ENCODE data around the gene ATP1A1. TPM values are rescaled to one million over a fixed set of nuclear protein-coding genes. Genes with fewer than 3 reads are reported as not detected.

The ATP1A1 gene
- total and polyA plus RNA-seq, 4 donors, result 138 to 216 (median 186) TPM

DNA sequence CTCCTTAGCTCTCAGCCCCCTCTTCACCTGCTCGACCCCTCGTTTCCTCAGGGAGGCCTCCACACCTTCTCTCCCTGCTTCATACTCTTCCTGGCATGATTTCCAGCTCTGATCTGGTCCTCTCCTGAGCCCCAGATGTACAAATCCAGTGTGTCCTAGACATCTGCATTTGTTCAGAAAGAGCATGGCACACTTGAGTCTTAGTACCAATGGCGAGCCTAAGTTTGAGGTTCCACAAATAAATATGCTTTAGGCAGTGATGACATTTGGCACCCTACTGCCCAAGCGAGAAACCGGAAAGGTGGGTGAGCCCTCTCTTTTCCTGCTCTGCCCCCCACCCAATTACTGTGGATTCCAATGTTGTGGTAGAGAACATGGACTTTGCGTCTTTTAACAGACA, 34.0 kb downstream of the ATP1A1 start:
- Histone ChIP-seq H3K4me3 (ENCODE audit: low read length in 2 of 2) (no peak overlapping the region), H3K27ac (ENCODE audit: low read depth in 1 of 2, low read length in 2 of 2) (no peak overlapping the region), H3K36me3 (ENCODE audit: control insufficient read depth in 1 of 2, insufficient read depth in 2 of 2, low read length in 1 of 2) (peaks cover 12 to 21% of the 10 kb centered on the region in 2 donors), H3K27me3 (ENCODE audit: control insufficient read depth in 1 of 2, insufficient read depth in 2 of 2, low read length in 1 of 2) (no peaks in the 10 kb centered on the region), H3K9me3 (ENCODE audit: control insufficient read depth, low read length) (no peaks in the 10 kb centered on the region), H3K4me1 (ENCODE audit: control insufficient read depth in 1 of 2, insufficient read depth in 2 of 2, low read length in 2 of 2) (peaks cover 0 to 2% of the 10 kb centered on the region in 2 donors)
- 90 to 96% methylated on average over 6 of the region's 6 CpGs for WGBS, 2 donors
- intact Hi-C loops (cut with DNase I), result no loop called here
- ATAC-seq (ENCODE audit: low FRiP score) (no peak), DNase-seq (no peak)

GRCh38 chr1:116408193-116408592, 35.1 kb downstream of the ATP1A1 start:
- Histone ChIP-seq H3K9me3 (ENCODE audit: control insufficient read depth, low read length) (no peaks in the 10 kb centered on the region), H3K4me1 (ENCODE audit: control insufficient read depth in 1 of 2, insufficient read depth in 2 of 2, low read length in 2 of 2) (no peaks in the 10 kb centered on the region), H3K27ac (ENCODE audit: low read depth in 1 of 2, low read length in 2 of 2) (no peak overlapping the region), H3K4me3 (ENCODE audit: low read length in 2 of 2) (no peak overlapping the region), H3K36me3 (ENCODE audit: control insufficient read depth in 1 of 2, insufficient read depth in 2 of 2, low read length in 1 of 2) (peaks cover 8 to 13% of the 10 kb centered on the region in 2 donors), H3K27me3 (ENCODE audit: control insufficient read depth in 1 of 2, insufficient read depth in 2 of 2, low read length in 1 of 2) (no peaks in the 10 kb centered on the region)
- WGBS, 2 donors, result 91% methylated on average over 2 of the region's 2 CpGs
- DNase-seq, result no peak
- intact Hi-C loops (cut with DNase I), result no loop called here
- ATAC-seq (ENCODE audit: low FRiP score), result no peak

DNA sequence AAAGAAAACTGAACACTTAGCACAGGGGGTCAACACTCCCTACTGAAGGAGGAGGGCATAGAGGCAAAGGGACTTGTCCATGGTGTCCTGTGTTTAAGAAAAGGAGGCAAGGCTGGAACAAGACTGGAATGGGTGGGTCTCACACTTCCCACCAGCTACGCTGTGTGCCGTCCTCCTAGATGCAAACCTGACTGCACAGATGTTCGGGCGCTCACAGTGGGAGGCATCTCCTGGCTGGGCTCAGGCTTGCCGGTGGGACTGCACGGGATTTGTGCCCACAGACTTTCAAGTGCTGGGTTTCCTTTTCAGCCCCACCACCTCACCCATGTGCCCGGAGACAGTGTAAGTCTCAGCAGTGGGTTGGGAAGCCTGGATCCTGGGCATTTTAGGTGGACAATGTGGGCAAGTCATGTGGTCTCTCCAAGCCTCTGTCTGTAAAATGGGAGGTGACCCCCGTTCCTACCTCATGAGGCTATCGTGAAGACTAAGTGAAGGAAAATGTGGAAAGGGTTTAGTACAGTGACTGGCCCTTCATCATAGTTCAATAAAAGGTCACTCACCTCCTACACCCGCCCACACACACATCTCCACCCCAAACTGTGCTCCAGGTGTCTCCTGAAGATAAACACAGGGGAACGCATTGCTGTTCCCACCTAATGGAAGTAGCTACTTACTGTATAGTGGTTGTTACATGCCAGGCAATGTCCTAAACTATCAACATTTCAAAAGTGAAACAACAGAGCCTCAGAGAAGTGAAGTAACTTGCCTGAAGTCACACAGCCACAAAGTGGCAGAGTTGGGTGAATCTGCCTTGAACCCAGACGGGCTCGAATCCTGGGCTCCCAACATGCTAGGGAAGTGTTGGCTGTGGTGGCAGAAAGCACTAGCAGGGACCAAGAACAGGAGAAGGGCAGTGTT, 36.0 kb downstream of the ATP1A1 start:
- H3K4me1 ChIP-seq (ENCODE audit: control insufficient read depth in 1 of 2, insufficient read depth in 2 of 2, low read length in 2 of 2), result no peaks in the 10 kb centered on the region
- intact Hi-C loops (cut with DNase I), result no loop called here
- no peaks in the 10 kb centered on the region for H3K27me3 ChIP-seq (ENCODE audit: control insufficient read depth in 1 of 2, insufficient read depth in 2 of 2, low read length in 1 of 2)
- no peak for DNase-seq
- H3K9me3 ChIP-seq (ENCODE audit: control insufficient read depth, low read length), result no peaks in the 10 kb centered on the region
- 91 to 95% methylated on average over 13 of the region's 13 CpGs for WGBS, 2 donors
- no peak overlapping the region for H3K27ac ChIP-seq (ENCODE audit: low read depth in 1 of 2, low read length in 2 of 2)
- peaks cover 8 to 10% of the 10 kb centered on the region in 2 donors for H3K36me3 ChIP-seq (ENCODE audit: control insufficient read depth in 1 of 2, insufficient read depth in 2 of 2, low read length in 1 of 2)
- H3K4me3 ChIP-seq (ENCODE audit: low read length in 2 of 2), result no peak overlapping the region
- no peak for ATAC-seq (ENCODE audit: low FRiP score)

- WGBS, 2 donors, result 85 to 89% methylated on average over 8 of the region's 8 CpGs
- Histone ChIP-seq H3K4me3 (ENCODE audit: low read length in 2 of 2) (no peak overlapping the region), H3K27me3 (ENCODE audit: control insufficient read depth in 1 of 2, insufficient read depth in 2 of 2, low read length in 1 of 2) (no peaks in the 10 kb centered on the region), H3K4me1 (ENCODE audit: control insufficient read depth in 1 of 2, insufficient read depth in 2 of 2, low read length in 2 of 2) (no peaks in the 10 kb centered on the region), H3K36me3 (ENCODE audit: control insufficient read depth in 1 of 2, insufficient read depth in 2 of 2, low read length in 1 of 2) (peaks cover 8 to 10% of the 10 kb centered on the region in 2 donors), H3K27ac (ENCODE audit: low read depth in 1 of 2, low read length in 2 of 2) (no peak overlapping the region), H3K9me3 (ENCODE audit: control insufficient read depth, low read length) (no peaks in the 10 kb centered on the region)
- DNase-seq (no peak), ATAC-seq (ENCODE audit: low FRiP score) (no peak)
- intact Hi-C loops (cut with DNase I), result loop anchor here in 1 of 2 donors (10.0 kb wide), 1 partner anchor 75 kb away; no protein-coding TSS in a partner anchor
These were observed 36.7 kb downstream of the ATP1A1 start for GRCh38 chr1:116409751-116410191.

DNA sequence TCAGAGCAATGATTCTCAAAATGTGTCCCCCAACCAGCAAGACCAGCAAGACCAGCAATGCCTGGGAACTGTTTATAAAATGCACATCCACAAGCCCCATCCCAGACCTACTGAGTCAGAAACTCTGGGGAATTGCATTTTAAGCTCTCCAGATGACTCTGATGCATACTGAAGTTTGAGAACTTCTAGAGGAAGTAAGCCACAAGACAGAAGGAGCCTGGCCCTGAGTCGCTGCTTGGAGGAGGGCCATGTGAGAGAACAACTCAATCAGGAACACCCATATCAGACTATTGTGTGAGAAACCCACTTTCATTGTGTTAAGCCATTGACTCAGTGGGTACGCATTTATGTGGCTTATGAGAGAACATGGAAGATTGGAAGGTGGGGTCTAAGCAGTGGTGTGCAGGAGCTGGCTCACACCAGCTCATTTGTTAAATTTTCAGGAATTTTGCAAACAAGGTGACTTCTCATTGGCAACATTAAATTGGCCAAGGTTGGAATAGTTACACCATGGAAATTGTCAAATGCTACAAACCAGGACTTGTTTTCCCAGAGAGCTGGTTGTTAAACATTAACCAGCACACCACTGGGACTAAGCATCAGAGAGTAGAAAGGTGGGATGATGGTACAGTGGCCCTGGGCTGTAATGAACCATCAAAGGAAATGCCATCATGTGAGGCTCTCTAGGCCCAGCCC, 38.9 kb downstream of the ATP1A1 start:
- Histone ChIP-seq H3K4me3 (ENCODE audit: low read length in 2 of 2) (no peak overlapping the region), H3K27ac (ENCODE audit: low read depth in 1 of 2, low read length in 2 of 2) (no peak overlapping the region), H3K27me3 (ENCODE audit: control insufficient read depth in 1 of 2, insufficient read depth in 2 of 2, low read length in 1 of 2) (no peaks in the 10 kb centered on the region), H3K9me3 (ENCODE audit: control insufficient read depth, low read length) (no peaks in the 10 kb centered on the region), H3K36me3 (ENCODE audit: control insufficient read depth in 1 of 2, insufficient read depth in 2 of 2, low read length in 1 of 2) (peaks cover 3 to 4% of the 10 kb centered on the region in 2 donors), H3K4me1 (ENCODE audit: control insufficient read depth in 1 of 2, insufficient read depth in 2 of 2, low read length in 2 of 2) (no peaks in the 10 kb centered on the region)
- WGBS, 2 donors, result 72 to 75% methylated on average over 2 of the region's 2 CpGs
- no peak for DNase-seq
- ATAC-seq (ENCODE audit: low FRiP score), result no peak
- intact Hi-C loops (cut with DNase I), result loop anchor here in 1 of 2 donors (10.0 kb wide), 1 partner anchor 73 kb away; no protein-coding TSS in a partner anchor

DNA sequence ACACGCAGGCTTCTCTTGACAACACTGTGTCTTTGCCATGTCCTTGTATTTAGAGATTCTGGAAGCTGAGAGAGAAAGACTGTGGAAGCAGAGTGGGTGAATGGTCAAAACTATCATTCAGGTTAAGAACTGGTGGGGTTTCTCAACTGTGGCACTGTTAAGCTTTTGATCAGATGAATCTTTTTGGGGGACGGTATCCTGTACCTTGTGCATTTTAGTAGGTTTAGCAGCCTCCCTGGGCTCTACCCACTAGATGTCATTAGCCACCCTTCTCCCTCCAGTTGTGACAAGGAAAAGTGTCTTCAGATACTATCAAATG, 39.4 kb downstream of the ATP1A1 start:
- no peaks in the 10 kb centered on the region for H3K9me3 ChIP-seq (ENCODE audit: control insufficient read depth, low read length)
- H3K36me3 ChIP-seq (ENCODE audit: control insufficient read depth in 1 of 2, insufficient read depth in 2 of 2, low read length in 1 of 2), result peaks cover under 1 to 3% of the 10 kb centered on the region in 2 donors
- ATAC-seq (ENCODE audit: low FRiP score), result no peak
- no peak overlapping the region for H3K4me3 ChIP-seq (ENCODE audit: low read length in 2 of 2)
- no peak overlapping the region for H3K27ac ChIP-seq (ENCODE audit: low read depth in 1 of 2, low read length in 2 of 2)
- intact Hi-C loops (cut with DNase I), result loop anchor here in 1 of 2 donors (10.0 kb wide), 1 partner anchor 72 kb away; no protein-coding TSS in a partner anchor
- H3K27me3 ChIP-seq (ENCODE audit: control insufficient read depth in 1 of 2, insufficient read depth in 2 of 2, low read length in 1 of 2), result no peaks in the 10 kb centered on the region
- WGBS, 2 donors, result 89 to 94% methylated on average over 2 of the region's 2 CpGs
- no peak for DNase-seq
- no peaks in the 10 kb centered on the region for H3K4me1 ChIP-seq (ENCODE audit: control insufficient read depth in 1 of 2, insufficient read depth in 2 of 2, low read length in 2 of 2)

- no peak for ATAC-seq (ENCODE audit: low FRiP score)
- H3K27ac ChIP-seq (ENCODE audit: low read depth in 1 of 2, low read length in 2 of 2), result no peak overlapping the region
These were observed 39.9 kb downstream of the ATP1A1 start for GRCh38 chr1:116412898-116413297.

DNA sequence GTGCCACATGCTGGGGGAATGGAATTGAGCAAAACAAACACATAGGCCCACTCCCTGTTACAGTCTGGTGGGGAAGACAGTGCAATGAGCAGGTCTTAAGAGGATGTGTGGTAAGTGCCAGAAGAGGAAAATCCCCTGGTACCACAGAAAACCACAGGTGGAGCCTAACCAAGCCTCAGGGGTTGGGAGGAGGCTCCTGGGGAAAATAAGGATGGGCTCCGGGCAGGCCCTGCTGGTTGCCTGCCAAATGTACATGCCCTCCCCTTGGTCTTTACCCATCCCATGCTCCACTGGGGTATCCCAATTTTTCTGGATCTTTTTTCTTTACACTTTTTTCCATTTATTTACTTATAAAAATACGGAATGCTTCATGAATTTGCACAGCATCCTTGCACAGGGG, 40.4 kb downstream of the ATP1A1 start:
- Histone ChIP-seq H3K27ac (ENCODE audit: low read depth in 1 of 2, low read length in 2 of 2) (no peak overlapping the region), H3K36me3 (ENCODE audit: control insufficient read depth in 1 of 2, insufficient read depth in 2 of 2, low read length in 1 of 2) (peaks cover 0 to 3% of the 10 kb centered on the region in 2 donors), H3K4me1 (ENCODE audit: control insufficient read depth in 1 of 2, insufficient read depth in 2 of 2, low read length in 2 of 2) (no peaks in the 10 kb centered on the region), H3K9me3 (ENCODE audit: control insufficient read depth, low read length) (no peaks in the 10 kb centered on the region), H3K4me3 (ENCODE audit: low read length in 2 of 2) (no peak overlapping the region), H3K27me3 (ENCODE audit: control insufficient read depth in 1 of 2, insufficient read depth in 2 of 2, low read length in 1 of 2) (no peaks in the 10 kb centered on the region)
- no peak for ATAC-seq (ENCODE audit: low FRiP score)
- DNase-seq, result no peak
- intact Hi-C loops (cut with DNase I), result loop anchor here in 1 of 2 donors (10.0 kb wide), 1 partner anchor 71 kb away; no protein-coding TSS in a partner anchor
- 93 to 95% methylated on average over 2 of the region's 2 CpGs for WGBS, 2 donors

More at GRCh38 chr1:116412898-116413297, 39.9 kb downstream of the ATP1A1 start:
- no peak overlapping the region for H3K4me3 ChIP-seq (ENCODE audit: low read length in 2 of 2)
- no peaks in the 10 kb centered on the region for H3K9me3 ChIP-seq (ENCODE audit: control insufficient read depth, low read length)
- H3K36me3 ChIP-seq (ENCODE audit: control insufficient read depth in 1 of 2, insufficient read depth in 2 of 2, low read length in 1 of 2), result peaks cover 0 to 3% of the 10 kb centered on the region in 2 donors
- no peaks in the 10 kb centered on the region for H3K27me3 ChIP-seq (ENCODE audit: control insufficient read depth in 1 of 2, insufficient read depth in 2 of 2, low read length in 1 of 2)
- DNase-seq, result no peak
- no peaks in the 10 kb centered on the region for H3K4me1 ChIP-seq (ENCODE audit: control insufficient read depth in 1 of 2, insufficient read depth in 2 of 2, low read length in 2 of 2)
- 91 to 95% methylated on average over 3 of the region's 3 CpGs for WGBS, 2 donors
- intact Hi-C loops (cut with DNase I), result loop anchor here in 1 of 2 donors (10.0 kb wide), 1 partner anchor 72 kb away; no protein-coding TSS in a partner anchor

Data from aorta (tissue), 5 donors.